Subcutaneous adipose tissue (tissue), 4 donors: Measurements from ENCODE around the gene KDSR. TPM values are rescaled to one million over a fixed set of nuclear protein-coding genes. Genes with fewer than 3 reads are reported as not detected.

Experiments
- CTCF ChIP-seq: fragments of 450-650 bp; IDR thresholded peaks from one replicate; pipeline ENCODE4 v1.5.1; 2016; ENCODE audit warnings: low read depth, mild to moderate bottlenecking, control low read depth, antibody characterized with exemption, moderate library complexity
- total RNA-seq, 4 donors: library from RNA; depleted of rRNA; stranded (reverse); fragments of >200 nt; gene quantifications; one replicate each; pipeline ENCODE4 v1.1.0, GENCODE V29; 2016

Gene KDSR
- total RNA-seq, 4 donors from 2014 or later = 56.2 to 63.7 (median 59.9) TPM

- TF ChIP-seq CTCF = no peak
Observed at GRCh38 chr18:63365876-63366212, 1.2 kb downstream of the KDSR start.

GRCh38 chr18:63363951-63364350 lies 3.1 kb downstream of the KDSR start:
- TF ChIP-seq CTCF = no peak

- no peak for TF ChIP-seq CTCF
Observed at GRCh38 chr18:63356272-63356896, 10.6 kb downstream of the KDSR start.

- TF ChIP-seq CTCF = no peak
Observed at GRCh38 chr18:63350230-63350629, 16.8 kb downstream of the KDSR start.

GRCh38 chr18:63348508-63349136 lies 18.4 kb downstream of the KDSR start:
- no peak for TF ChIP-seq CTCF

- no peak for TF ChIP-seq CTCF
Observed at GRCh38 chr18:63346480-63347183, 20.4 kb downstream of the KDSR start.

GRCh38 chr18:63346031-63346430 lies 21.0 kb downstream of the KDSR start:
- TF ChIP-seq CTCF = no peak
